ENCODE results near the gene SPRR2B. TPM values are rescaled to one million over a fixed set of nuclear protein-coding genes. Genes with fewer than 3 reads are reported as not detected.

SPRR2B gene
- total and polyA plus RNA-seq, 9 of the 15 experiments (the other 6 are each of a cell fraction or from before 2014, with no cell fraction given): not detected

- TF ChIP-seq L3MBTL2 (IDR thresholded peaks at IDR 0.05): peak; percentile 44; the same call in 1 of the 2 replicates
- no peak for TF ChIP-seq TFAP4 (CRISPR knock-in tag; IDR thresholded peaks at IDR 0.05; ENCODE audit: borderline replicate concordance)
- no peak for TF ChIP-seq ZNF583 (CRISPR knock-in tag; IDR thresholded peaks at IDR 0.05)
- TF ChIP-seq JUND (IDR thresholded peaks at IDR 0.05; ENCODE audit: borderline replicate concordance, low read depth, low read length): peak; percentile 75
- TF ChIP-seq JUND (tag; IDR thresholded peaks at IDR 0.05; ENCODE audit: borderline replicate concordance, low read depth, low read length): no peak
- TF ChIP-seq TRIM24 (IDR thresholded peaks at IDR 0.05): peak in 1 of 2 experiments; percentile 45; a peak in 1 of 4 replicates
- TF ChIP-seq RBM25 (IDR thresholded peaks at IDR 0.05; ENCODE audit: low read depth, low read length, severe bottlenecking): no peak
- TF ChIP-seq COPS2 (conservative IDR thresholded peaks at IDR 0.05): no peak
- TF ChIP-seq ZHX1 (conservative IDR thresholded peaks at IDR 0.05; ENCODE audit: low read length): no peak
- TF ChIP-seq SIN3B (IDR thresholded peaks at IDR 0.05; ENCODE audit: low read depth): no peak
- TF ChIP-seq ZNF121 (CRISPR knock-in tag; conservative IDR thresholded peaks at IDR 0.05): no peak
- TF ChIP-seq ZNF253 (CRISPR knock-in tag; conservative IDR thresholded peaks at IDR 0.05): no peak
- no peak for TF ChIP-seq SMAD1 (IDR thresholded peaks at IDR 0.05; ENCODE audit: low read depth, low read length, partially characterized antibody)
- TF ChIP-seq PHB (CRISPR knock-in tag; IDR thresholded peaks at IDR 0.05): no peak
- TF ChIP-seq E4F1 (CRISPR knock-in tag; IDR thresholded peaks at IDR 0.05; ENCODE audit: borderline replicate concordance): no peak
- TF ChIP-seq KLF6 (CRISPR knock-in tag; IDR thresholded peaks at IDR 0.05; ENCODE audit: borderline replicate concordance): no peak
- TF ChIP-seq AFF4 (CRISPR knock-in tag; IDR thresholded peaks at IDR 0.05): no peak
- TF ChIP-seq ZNF197 (CRISPR knock-in tag; IDR thresholded peaks at IDR 0.05; ENCODE audit: low read depth): peak; percentile 17; the same call in 1 of the 2 replicates
These were observed 30.3 kb downstream of the SPRR2B start, which contains the start of gene SPRR2D (continued) for GRCh38 chr1:153040950-153041631.
